SKM-1 (cell line): ENCODE results near the gene PIGU.

ENCODE experiments used
- DNase-seq: peaks from one replicate; lab custom pipeline; 2025; ENCODE audit not compliant: unreplicated experiment; lab: John Stamatoyannopoulos, UW

PIGU gene

DNA sequence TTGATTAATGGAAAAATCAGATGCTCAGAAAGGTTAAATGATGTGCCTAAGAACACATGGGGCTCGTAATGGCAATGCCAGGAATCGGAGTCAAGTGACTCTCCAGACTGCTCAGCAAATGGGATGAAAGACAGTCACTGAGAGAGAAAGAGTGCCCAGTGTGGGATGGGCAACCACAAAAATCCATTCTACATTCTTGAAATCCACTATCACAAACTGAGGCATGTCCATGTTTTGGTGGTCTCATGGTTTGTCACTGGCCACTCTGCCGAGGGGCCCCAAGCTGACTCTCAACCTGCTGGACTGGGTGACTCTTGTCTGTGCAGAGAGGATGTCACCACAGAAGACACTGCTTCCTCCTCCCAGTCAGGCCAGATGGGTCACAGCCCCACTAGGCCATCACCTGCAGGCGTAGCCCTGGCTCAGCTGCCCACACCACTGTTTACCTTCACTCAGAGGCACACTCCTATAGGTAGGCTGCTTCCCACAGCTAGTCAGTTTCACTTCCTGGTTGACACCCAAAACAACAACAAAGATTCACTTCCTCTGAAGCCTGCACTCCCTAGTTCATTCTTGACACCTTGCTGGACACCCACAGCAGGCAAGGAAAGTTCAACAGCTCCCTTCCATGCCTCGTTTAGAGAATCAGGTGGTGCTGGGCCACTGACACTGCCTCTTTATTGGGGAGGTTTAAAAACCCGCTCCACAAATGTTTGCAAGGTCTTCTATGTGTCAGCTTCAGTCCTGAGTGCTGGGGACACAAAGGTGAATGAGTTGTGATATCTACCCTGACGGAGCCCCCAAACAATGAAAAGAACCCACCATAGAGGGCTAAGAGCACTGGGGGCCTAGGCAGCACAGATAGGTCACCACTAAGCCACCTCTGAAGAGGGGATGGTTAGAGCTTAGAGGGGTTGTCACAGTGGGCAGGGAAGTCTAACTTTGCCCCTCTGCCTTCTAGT lies 96.6 kb downstream of the PIGU start:
- no peak for DNase-seq

DNA sequence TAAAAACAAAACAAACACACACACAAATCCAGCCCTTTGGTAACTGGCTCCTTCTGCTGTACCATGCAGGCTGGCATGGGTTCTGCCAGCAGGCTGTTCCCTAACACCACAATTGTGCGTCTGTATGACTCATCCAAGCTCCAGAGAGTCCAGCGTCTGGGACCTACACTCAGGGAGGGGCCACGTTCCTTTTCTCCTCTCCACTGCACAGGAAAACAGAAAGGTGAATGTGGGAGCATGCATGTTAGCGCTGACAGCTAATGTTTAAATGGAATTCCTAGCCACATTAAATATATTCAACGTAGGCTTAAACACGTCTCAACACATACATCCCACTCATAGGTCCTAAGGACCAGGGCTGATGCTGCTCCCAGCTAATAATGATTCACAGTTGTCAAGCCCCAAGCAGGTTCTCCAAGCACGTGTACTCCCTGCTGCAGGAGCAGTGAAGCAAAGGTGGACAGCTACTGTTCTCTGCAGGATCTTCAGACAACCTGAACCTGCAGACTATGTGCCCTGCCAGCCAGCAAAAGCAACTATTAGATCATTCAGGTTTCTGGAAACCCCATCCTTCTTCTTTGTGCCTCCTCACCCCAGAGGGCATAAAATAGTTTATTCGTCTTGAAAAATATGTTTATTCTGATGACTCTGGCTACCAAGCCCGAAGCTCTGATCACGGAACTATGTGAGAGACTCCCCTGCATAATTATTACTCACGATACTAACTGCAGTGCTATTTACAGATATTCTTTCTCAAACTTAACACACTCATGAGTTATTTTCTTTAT lies 97.5 kb downstream of the PIGU start:
- DNase-seq, result no peak

DNA sequence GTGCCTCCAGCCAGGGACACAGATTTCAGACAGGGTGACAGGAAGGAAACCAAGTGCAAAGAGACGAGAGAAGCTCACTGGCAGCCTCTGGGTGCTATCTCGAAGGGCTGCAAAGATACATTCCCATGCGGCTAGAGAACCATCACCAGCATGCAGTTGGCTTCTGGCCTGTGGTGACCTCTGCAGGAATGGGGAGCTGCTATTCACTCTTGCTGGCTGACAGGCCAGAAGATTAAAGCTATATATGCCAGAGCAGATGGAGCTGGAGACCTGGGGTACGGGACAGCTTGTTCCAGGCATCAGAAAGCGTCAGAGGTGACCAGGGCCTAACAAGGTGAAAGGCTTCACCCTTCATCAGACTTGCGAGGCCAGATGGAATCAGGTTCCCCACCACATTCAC lies 98.4 kb downstream of the PIGU start:
- DNase-seq, result no peak

DNA sequence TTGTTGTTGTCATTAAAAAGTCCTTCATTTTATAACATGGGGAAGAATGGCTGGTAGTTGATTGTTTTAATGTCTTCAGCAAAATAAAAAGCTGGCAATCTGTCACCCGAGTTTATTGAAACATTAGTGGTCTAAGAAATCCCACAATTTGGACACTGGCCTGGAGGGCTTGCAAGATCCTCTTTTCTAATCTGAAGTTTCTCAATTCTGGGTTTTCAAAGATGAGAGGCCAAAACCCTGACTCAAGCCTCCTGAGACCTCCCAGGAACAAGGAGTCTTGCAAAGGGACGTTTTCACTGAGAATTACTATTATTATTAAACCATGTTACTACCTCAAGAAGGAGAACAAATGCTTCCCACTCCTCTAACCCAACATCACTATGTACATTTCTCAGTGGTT lies 98.9 kb downstream of the PIGU start:
- DNase-seq, result no peak

DNA sequence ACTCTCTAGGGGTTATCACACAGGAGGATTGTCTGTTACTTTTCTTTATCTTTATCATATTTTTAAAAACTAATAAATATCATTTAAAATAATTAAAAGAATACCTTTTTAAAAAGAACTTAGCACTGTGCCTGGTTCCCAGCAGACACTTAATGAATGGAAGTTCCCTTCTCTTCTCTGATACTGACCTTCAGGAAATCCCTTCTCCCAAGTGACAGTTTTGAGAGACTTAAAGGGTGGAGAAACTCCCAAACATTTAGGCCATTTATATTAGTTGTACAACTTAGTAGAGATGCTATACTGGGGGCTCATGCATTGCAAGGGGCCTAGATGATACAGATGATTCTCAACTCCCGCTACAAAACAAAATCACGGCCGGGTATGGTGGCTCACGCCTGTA lies 99.8 kb downstream of the PIGU start:
- no peak for DNase-seq

DNA sequence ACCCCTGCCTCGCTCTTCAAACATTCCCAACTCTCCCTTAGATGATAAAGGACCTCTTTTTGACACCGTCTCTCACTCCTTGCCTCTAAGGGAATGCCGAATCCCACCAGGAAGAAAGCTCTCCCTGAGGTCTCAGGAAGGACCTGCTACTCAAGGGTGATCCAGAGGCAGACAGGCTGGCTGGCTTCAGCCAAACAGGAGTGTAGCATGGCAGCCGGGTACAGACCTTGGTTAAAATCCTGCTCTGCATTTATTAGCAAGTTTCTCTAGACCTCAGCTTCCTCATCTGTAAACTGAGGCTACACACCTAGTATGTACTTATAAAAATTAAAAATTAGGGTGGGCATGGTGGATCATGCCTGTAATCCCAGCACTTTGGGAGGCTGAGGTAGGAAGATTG lies 101.1 kb downstream of the PIGU start:
- no peak for DNase-seq

DNA sequence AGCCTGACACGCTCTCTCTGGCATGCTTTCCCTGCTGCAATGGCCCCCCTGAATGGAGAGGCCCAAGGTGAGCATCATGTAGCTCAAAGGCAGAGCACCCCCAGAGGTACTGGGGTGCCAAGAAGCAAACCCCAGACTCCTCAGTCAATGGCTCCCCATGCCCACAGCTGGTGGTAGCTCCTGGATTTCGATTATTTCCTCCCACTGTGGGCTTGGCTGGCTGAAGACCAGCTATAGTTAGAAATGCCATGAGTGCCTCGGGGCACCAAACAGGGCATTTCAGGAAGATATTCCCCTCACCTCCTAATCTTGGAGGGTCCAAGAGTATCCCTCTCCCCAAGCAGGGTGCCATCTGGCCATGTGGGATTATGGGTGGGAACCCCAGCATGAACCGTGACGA lies 101.6 kb downstream of the PIGU start:
- no peak for DNase-seq

DNA sequence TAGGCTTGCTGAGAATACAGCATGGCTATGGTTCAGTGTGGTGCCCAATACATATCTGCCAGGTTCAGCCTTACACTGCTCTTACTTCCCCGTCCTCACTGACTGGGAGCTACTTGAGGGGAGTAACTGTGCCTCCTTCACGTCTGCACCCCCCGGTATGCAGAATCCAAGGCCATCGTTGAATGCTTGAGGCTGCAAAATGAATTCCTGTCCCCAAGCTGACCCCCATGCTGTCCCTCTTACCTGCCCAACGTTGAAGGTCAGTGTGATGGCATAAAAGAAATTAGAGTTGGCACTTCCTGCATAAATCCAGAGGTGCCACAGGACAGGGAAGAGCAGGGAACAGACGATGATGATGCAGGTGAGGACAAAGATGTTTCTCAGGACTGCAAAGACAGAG lies 102.0 kb downstream of the PIGU start:
- DNase-seq, result no peak

DNA sequence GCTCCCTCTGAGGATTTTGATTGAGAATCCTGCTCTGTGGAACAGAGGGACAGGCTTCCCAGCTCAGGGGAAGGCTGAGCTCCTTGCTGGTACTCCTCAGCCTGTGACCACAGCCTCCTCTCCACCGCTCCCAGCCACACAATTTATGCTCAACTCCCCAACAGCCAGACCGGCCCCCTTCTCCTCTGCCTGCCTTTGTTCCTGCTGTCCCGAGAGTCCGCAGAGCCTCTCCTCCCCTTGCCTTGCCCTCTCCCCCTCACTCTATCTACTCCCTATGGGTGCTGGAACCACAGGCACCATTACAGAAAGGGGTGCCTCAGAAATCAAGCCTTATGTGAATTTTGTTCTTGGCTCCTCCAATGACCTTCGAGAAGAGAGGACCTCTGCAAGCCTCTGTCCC lies 102.5 kb downstream of the PIGU start:
- no peak for DNase-seq

DNA sequence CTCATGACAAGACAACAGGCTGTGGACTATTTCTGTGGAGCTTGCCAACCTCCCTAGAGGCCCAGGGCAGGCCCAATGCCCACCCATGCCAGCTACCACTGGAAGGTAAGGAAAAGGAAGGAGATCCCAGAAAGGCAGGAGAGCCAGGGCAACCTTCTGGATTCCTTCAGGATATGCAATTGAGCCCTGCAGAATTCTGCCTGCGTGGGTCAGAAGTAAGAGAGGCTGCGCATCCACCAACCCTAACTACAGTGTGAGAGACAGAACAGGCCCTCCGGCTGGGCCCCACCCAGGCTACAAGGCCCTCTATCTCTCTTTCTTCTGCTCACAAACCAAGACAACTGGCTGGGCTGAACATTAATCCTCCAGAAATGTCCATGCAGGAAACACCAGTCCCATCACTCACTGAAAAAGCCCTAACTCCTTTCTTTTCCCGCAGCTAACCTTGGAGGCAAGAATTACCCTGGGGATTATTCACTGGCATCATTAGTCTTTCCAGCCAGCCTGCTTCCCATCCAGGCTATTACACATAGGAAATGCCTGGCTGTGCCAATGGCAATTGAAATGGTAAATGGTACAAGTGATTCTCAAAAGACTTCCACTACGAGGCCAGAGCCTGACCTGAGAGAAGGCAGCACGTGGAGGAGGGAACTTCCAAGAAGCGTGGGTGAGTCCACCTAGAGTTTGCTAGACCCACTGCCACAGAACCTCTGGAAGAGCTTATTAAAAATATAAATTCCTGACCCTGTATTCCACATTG lies 103.2 kb downstream of the PIGU start:
- no peak for DNase-seq

DNA sequence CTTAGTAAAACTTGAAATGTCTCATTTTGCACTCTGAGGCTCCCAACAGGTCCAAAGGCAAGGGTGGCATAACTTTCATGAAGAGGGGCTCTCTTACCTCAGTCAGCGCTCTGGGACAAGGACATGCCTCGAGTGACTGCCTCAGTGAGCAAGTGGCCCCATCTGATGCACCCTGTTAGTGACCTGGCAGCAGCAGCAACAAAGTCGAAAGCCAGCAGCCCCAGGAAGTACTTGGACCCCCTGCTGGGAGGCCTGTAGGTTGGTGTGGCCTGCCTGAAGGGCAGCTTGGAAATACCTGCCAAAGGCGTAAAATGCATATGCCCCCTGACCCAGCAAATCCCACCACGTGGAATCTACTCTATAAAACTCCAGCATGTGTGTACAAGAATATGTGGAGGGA lies 105.1 kb downstream of the PIGU start:
- DNase-seq, result no peak

DNA sequence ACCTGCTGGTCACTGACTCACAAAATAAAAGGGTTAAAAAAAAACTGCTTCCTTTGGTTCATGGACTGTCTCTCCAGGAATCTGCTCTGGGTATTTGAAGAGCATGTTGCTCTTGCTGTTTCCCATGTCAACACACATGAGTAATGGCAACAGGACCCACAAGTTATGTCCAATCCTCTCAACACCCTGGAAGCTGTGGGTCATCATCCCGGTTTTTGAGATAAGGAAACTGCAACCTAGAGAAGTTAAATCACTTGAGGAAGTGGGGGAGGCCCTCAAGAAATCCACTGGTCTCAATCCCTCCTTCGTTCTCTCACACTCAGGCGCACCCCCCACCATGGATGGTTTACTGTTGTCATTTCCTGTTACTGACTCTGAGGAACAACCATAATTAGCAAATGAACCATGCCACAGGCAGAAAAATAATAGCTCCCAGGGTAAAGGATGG lies 106.0 kb downstream of the PIGU start:
- DNase-seq, result peak; percentile 31

DNA sequence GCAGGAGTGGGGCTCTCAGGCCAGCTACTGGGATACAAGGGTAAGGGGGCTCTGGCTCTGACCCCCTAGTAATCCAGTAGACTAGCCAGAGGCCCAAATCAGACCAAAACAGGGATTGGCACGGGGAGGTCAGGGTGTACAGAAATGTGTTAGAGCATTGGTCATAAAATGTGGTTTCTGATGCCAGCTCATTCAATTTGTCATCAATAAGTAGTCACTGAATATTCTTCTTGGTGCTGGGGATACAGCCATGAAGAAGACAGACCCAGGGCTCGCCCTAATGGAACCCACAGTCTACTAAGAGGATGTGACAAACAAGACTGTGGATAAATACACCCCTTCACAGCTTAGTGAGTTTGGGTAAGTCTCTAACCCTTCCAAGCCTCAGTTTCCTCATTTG lies 107.3 kb downstream of the PIGU start:
- no peak for DNase-seq

DNA sequence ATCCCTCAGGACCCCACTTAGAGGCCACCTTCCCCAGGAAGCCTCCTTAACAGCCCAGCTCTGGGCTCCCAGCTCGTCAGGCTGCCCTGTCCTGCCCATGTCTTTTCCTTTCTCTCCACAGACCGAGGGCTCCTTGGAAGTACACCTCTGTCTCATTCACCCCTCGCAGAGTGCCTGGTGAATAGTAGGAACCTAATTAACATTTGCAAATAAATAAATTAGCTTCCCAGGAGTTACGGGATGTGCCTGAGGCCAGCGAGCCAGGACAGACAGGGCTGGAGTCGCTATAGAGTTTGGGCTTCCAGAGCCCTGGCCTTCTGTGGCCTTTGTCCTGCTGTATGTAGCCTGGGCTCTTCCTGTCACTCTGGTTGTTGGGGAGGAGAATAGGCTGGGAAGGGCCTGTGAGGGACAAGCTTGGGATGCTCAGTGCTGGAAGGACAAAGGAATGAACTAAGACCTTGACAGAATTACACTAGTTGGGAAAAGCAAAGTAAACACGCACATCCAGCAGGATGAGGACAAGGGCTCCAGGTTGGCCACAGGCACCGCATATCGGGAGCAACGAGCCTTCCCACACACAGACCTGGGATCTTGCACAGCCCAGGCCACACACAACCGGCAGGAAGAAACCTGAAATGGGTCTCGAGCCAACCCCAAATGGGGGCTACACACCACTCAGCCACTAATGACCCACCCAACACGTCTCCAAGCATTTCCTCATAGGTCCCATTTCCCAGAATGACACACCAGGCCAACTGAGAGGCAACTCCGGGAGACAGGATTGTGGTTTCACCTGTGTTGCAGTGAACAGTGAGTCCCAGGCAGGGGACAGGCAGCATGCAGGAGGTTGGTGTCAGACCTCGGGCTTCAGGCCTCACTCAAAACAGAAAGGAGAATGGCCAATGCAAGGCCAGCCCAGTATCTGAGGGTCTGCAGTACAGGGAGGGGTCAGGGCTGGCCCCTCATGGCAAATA lies 108.7 kb downstream of the PIGU start:
- no peak for DNase-seq

DNA sequence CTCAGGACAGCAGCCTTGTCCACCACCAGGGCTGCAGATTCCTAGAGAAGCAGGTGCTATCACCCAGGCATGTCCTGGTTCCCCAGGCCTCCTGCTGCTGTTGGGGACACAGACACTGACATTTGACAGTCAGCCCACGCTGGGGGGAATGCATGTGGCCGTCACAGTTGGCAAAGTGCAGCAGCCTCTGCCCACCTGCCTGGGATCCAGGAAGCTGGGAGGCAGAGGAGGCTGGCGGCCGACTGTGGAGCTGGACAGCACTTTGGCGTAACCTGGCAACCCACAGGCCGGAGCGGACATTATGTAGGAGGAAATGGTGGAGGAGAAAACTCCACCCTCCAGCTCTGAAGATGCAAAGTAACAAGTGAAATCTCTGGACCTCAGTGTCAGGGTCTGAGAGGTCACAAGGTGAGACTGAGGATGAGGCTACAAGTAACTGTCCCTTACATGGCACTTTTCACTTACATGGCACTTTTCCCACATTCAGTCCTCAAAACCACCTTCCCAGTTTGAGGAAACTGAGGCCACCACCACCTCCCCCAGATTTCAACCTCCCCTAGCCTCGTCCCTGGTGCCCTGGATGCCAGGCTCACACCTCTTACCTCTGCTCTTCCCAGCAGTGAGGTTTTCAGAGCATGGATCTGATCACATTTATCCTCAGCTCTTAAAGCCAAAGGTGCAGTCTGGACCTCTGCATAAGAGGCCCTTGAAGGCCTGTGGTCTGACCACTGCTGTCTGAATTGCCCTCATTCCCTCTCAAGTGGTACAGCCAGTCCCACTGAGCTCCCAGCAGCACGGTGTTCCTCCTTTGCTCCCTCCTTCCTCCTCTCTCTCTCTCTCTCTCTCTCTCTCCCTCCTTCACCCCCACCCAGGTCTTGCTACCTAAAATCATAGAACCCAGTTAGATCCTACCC lies 109.7 kb downstream of the PIGU start:
- DNase-seq, result no peak

DNA sequence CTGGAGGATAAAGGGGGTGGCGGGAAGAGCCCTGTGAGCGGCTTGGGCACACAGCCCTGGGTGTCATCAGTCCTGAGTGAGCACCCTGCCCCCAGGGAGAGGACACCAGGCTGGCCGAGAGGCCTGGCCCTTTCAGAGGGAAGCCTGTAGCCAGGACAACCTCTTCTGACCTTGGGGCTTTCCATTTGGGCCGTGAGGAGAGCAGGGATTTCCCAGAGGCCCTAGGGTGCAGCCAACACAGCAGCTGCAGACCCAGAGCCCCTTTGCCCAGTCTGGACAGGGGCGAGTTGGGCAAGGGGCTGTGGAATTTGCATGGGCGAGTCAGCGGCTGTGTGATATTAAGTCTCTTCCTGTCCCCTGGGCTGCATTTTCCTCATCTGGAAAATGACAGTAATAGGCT lies 112.1 kb downstream of the PIGU start:
- no peak for DNase-seq

DNA sequence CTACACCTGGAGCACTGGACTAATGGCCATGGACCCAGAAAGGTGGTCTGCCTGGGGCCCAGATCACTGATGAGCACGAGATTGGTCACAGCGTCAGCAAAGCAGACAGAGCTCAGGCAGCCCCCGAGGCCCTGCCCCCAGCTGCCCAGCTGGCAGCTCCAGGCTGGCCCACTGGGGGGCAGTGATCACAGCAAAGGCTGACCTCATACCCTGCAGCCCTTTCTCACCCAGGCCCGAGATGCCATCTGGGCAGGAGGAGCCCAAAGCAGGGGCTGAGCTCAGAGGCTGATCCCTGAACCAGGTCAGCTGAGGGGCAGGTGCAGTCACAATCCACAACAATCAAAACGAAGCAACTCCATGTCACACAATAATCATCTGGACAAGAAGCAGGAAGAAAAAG lies 114.3 kb downstream of the PIGU start:
- DNase-seq, result no peak

DNA sequence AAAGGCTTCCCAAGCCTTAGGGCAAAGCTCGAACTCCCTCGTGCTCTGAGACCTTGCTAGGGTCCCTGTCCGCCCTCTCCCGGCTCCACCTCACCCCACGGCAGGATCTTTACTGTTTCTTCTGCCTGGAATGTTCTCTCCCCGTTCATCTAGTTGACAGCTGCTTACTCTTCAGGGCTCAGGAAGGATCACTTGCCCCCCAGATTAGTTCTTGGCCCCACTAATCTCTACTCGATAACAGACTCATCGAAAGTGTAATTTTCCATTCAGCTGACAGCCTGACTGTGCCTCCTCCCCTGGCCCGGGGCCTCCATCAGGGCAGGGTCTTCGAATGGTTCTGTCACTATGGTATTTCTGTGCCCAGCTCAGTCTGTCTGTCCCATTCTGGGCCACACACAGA lies 115.2 kb downstream of the PIGU start:
- DNase-seq, result no peak

DNA sequence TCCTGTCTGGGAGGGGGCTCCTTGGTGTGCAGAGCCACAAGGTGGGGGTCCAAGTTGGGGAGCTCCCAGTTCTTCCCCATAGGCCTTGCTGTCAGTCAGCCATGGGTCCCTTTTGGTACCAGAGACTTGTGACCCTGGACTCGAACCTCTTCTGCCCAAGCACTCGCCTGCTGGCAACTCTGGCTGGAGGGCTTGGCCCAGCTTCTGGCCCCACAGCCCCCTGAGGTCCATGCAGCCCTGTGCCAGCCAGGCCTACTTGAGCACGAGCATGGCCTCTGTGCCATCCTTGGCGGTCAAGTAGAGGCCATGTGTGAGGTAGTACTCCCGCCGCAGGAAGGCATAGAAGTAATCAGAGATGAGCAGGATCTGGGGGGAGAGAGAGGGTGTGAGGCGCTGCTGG lies 116.3 kb downstream of the PIGU start:
- DNase-seq, result no peak
